ENCODE results near the gene EVI2A. TPM values are rescaled to one million over a fixed set of nuclear protein-coding genes. Genes with fewer than 3 reads are reported as not detected.
"Not testable (repeated sequence)": the region's sequence is repeated elsewhere in the genome, so short reads cannot be mapped to it uniquely, and the experiment has no call there.

EVI2A gene, protein sequence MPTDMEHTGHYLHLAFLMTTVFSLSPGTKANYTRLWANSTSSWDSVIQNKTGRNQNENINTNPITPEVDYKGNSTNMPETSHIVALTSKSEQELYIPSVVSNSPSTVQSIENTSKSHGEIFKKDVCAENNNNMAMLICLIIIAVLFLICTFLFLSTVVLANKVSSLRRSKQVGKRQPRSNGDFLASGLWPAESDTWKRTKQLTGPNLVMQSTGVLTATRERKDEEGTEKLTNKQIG
- 1 to 10 TPM; 1.3 to 1.7 (median 1.5) TPM for polyA plus RNA-seq (ENCODE audit: insufficient read length in 3 of 3)
- long read RNA-seq, donor 1 = 0 reads
- long read RNA-seq, donor 2, partial matches to known transcripts = 0 of 2 reads
- long read RNA-seq, donor 2, other reads (novel, unspliced or antisense) = 0 of 2 reads
- long read RNA-seq, donor 3 = 0 reads
- long read RNA-seq, donor 4, partial matches to known transcripts = 0 of 3 reads
- long read RNA-seq, donor 4, other reads (novel, unspliced or antisense) = 0 of 3 reads
- long read RNA-seq, donor 5 = 0 reads
- long read RNA-seq, donor 6, partial matches to known transcripts = 0 of 1 reads
- long read RNA-seq, donor 6, other reads (novel, unspliced or antisense) = 0 of 1 reads
- long read RNA-seq, donor 7, partial matches to known transcripts = 0 of 2 reads
- long read RNA-seq, donor 7, other reads (novel, unspliced or antisense) = 0 of 2 reads
- long read RNA-seq, donor 8, partial matches to known transcripts = 0 of 1 reads
- long read RNA-seq, donor 8, other reads (novel, unspliced or antisense) = 0 of 1 reads
- long read RNA-seq, donor 9, partial matches to known transcripts = 0 of 2 reads
- long read RNA-seq, donor 9, other reads (novel, unspliced or antisense) = 0 of 2 reads
- long read RNA-seq, donor 10, partial matches to known transcripts = 0 of 1 reads
- long read RNA-seq, donor 10, other reads (novel, unspliced or antisense) = 0 of 1 reads
- long read RNA-seq, donor 11 = 0 reads
- long read RNA-seq, donor 12, partial matches to known transcripts = 0 of 1 reads
- long read RNA-seq, donor 12, other reads (novel, unspliced or antisense) = 0 of 1 reads
- long read RNA-seq, donor 13, partial matches to known transcripts = 0 of 1 reads
- long read RNA-seq, donor 13, other reads (novel, unspliced or antisense) = 0 of 1 reads
- long read RNA-seq, donor 14 = 0 reads
- long read RNA-seq, donor 15 = 0 reads
- long read RNA-seq, donor 16, partial matches to known transcripts = 0 of 2 reads
- long read RNA-seq, donor 16, other reads (novel, unspliced or antisense) = 0 of 2 reads

DNA sequence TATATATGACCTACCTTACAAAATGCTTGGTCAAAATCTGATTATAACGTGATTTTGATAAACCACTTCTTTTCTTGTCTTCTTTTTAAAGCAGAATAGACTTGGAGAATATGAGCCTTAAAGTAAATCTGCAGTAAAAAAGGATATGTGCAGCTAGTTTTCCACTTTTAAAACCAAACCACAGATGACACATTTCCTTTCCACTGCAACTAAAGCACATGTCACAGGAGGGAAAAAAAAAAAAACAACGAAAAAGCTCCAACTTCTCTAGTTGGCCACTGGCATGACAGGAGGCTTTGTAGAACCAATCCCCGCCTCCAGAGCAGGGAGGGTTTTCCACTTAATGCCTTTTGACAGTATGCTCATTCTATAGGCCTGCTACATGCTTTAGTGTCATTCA is at the start of gene EVI2A:
TSS of gene EVI2A (minus strand) at position 142 of the 400 bp plus-strand sequence. CDS start 2,609 bp downstream, outside the sequence.
- DNase-seq = no peak

DNA sequence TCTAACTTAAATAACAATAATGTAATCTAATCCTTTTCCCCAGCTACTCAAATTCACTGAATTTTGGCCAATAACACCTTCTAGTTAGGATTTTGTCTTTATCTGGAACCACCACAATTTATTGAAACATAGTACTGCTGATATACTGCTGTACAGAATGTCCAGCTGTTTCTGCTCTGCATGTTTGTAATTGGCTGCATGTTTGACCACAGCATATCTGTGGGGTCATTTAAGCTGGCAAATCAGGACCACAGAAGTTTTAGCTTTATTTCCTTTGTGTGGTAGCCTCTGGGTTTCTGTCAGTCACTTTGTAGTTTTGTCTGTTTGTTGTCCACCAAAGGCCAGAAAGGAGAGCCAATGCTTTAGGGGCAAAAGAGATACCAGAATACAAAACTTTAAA is 47.8 kb upstream of the EVI2A start:
- DNase-seq = no peak

DNA sequence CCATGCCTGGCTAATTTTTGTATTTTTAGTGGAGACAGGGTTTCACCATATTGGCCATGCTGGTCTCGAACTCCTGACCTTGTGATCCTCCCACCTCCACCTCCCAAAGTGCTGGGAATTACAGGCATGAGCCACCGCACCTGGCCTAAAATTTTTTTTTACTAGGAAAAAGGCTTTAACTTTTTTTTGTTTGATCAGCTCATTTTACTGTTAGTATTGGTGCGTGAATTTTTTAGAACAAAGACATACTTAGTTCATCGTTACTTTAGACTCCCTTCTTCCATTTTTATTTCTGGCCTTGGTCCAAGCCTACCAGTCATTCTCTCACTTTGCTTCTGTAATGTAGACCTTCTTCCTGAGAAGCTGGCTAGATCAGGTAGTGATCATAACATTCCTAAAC is 44.7 kb upstream of the EVI2A start:
- DNase-seq = no peak

DNA sequence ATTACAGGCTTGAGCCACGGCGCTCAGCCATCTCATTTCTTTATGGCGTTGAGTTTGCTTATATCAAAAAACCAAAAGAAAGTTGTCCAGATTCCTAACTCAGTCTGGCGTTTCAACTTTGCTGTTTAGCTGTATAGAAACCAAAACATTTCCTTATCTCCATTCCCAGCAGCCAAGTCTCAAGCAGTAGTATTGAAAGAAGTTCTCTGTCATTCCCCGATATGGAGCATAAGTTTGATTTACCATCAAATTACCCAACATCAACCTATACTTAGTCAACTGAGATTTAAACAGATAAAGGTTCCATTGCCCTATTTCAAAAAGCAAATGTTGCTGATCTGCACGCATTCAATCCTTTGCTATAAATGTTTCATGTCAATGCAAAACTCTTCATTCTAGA is 42.6 kb upstream of the EVI2A start:
- DNase-seq = no peak

DNA sequence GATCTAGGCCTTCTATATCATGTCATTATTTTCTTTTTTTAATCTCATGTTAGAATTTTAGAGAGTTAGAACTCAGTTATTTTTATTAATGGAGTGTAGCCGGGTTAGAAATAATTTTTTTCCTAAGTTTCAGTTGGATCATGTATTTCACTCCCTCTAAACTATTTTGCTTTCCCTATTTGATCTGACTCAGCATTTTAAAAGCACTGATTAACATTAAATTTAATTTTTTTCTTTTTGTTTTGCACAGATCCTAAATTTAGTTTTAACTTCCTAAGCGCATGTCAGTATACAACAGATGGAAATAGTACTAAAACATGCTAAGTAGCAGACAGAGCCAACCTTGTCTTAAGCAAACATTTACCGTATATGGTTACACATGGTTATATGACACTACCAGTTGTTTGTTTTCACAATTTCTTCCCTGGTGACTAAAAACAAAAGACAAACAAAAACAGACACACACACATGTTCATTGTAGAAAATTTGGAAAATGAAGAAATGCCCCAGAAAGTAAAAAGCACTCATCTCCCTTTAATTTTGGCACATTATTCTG is 36.5 kb upstream of the EVI2A start:
- DNase-seq = no peak

DNA sequence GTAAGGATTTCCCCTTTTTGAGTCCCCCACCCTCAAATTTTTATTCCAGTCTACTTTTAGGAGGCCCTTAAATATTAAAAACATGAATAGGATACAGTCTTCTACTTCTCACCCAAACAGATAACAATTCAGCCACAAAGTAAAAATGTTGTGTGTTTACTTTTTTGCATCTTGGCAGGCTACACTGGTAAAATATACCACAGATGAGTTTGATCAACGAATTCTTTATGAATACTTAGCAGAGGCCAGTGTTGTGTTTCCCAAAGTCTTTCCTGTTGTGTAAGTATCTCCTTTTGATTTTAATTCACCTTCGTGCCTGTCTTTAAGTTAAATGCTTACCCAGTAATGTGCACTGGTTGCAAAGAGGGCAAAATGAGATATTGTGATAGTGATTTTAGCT is 35.7 kb upstream of the EVI2A start:
- no peak for DNase-seq

DNA sequence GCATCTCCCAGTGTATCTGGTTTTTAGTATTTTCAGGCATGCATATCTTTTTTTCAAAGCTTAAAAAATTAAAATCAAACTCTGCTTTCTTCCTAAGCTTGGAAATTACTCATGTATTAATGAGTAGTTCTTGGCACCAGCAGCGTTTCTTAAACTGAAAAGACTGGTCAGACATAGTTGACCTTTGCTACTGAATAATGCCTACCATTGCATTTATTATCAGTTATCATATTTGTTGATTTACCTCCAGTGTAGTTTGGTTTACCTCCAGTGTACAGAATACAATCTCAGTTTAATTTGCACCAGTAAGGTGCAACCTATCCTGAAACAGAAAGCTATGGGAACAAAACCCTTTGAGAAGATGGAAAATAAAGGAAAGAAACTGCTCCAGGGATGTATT is 34.5 kb upstream of the EVI2A start:
- no peak for DNase-seq

DNA sequence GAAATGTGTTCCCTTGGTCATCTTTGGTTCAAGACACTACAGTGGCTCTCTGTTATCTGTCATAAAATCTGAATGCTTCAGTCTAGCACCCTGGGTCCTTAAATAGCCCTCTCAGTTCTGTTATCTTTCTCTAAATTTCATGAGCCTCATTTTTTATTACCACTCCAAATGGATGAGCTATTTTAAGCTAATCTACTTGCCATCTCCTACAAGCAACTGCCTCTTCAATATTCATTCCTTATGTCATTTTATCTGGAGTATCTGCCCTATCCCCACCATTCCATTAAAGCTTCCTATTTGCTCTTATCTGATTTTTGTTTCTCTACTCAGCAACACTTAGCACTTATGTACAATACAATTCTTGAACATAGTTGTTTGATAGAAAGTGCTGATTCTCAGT is 28.0 kb upstream of the EVI2A start:
- no peak for DNase-seq

DNA sequence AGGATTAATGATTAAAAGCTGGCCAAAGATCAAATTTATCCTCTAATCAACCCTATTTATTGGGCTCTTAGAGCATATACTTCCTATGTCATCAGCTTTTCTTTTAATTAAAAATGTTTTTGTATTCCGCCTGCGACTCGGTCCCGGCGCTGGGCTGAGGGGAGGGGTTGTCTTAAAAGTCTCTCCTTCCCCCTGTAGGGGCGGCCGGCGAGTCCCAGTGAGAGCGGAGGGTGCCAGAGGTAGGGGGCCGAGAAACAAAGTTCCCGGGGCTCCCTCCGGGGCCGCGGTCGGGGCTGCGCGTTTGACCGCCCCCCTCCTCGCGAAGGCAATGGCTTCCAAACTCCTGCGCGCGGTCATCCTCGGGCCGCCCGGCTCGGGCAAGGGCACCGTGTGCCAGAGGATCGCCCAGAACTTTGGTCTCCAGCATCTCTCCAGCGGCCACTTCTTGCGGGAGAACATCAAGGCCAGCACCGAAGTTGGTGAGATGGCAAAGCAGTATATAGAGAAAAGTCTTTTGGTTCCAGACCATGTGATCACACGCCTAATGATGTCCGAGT is 23.8 kb upstream of the EVI2A start:
- DNase-seq = not testable (repeated sequence)

DNA sequence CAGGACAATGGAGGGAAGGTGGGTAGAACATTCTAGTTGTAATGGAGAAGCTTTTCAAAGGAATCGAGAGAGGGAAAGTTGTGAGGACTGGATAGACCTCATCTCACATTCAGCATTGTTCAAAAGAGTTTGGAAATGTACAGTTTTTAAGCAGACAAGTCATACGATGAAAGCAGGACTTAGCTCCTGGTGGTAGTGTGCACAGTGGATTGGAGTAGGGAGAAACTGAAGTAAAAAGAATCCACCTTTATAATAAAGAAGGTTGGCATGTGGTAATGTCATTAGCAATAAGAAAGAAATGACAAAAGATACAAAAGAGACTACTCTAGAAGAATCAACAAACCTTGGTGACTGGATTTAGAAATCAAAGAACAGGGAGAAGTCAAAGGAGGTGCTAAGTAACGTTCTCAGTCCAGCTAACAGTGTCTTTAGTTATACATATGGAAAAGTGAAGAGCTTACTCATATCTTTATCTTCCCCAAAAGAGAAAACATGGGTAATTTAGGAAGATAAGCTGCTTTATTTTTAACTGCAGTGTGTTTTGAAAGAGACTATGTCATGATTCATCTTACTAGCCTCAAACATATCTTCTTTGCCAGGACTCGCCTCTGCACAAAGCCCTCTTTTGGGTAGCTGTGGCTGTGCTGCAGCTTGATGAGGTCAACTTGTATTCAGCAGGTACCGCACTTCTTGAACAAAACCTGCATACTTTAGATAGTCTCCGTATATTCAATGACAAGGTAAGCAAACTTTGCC is 18.7 kb upstream of the EVI2A start:
- DNase-seq = no peak

DNA sequence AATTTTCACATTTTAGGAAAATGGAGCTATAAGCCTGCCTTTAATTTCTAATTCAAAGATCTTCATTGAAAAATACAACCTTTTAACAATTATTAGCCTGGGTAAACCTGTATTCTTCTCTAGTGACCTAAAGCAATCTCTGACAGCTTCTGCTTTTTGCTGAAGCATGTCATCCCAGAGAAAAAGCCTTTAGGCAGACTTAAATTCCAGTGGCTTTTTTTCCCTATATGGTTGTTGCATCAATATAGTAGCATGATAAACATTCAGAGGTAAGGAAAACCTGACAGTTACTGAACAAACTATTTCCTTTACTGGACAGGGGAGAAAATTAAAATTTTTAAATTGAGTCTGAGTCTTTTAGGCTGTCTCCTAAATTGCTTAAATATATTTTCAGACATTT is 7.8 kb upstream of the EVI2A start:
- DNase-seq = no peak

DNA sequence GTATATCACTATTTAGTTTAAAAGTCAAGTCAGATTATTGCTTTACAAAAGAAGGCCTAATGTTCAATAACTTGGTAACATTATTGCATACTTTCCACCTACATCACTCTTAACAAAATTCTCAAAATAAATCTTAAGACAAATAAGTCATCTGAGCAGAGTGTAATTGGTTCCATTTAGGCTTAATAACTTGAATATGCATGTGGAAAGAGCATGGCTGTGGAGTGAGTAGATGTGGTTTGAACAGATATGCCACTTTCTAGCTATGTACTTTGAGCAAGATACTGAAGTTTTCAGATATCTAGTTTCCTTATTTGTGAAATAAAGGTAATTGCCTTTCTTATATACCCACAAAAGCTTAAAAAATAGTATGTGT is 6.7 kb upstream of the EVI2A start:
- DNase-seq = no peak

DNA sequence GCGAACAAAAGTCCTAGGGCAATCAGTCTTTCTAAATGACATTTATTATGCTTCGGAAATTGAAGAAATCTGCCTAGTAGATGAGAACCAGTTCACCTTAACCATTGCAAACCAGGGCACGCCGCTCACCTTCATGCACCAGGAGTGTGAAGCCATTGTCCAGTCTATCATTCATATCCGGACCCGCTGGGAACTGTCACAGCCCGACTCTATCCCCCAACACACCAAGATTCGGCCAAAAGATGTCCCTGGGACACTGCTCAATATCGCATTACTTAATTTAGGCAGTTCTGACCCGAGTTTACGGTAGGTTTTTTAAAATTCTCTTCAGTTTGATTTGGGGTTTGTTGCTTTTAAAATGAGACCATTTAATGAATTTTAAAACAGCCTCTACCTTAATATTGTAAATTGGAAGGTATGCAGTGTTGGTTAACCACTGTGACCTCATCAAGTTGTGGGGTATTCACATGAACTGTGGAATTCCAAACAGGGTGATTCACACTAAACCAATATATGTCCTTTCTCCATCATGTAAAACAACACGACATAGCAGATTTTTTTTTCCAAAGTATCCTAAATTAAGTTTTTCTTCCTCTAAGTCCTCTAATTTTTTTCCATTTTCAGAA is 6.2 kb upstream of the EVI2A start:
- no peak for DNase-seq

DNA sequence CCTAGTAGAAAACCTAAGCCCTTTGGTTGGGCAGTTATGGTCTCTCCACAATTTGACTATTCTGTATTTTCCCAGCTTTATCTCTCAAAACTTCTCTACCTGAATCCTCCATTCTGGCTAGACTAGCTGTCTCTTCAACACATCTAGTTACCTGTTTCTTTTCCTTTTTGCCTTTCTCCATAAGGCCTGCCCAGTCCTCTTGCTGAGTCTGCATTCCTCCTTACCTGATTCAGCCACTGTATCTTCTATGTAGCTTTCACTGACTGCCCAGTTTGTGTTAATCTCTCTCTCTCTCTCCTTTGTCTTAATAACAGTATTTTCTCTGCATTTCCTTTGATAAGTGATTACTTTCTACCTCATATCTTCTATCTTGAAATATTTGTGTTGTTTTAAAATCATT is 2.1 kb upstream of the EVI2A start:
- no peak for DNase-seq

DNA sequence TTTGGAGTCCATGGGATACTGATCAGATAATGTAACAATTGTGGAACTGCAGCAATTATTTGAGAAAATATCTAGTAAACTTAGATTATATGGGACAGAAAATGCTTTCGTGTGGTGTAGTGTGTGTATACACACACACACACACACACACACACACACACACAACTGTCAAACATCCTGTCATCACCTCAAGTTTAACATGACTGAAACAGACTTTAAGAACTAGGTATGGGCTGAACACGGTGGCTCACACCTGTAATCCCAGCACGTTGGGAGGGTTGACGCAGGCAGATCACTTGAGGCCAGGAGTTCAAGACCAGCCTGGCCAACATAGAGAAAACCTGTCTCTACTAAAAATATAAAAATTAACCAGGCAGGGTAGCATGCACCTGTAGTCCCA is 544 bp upstream of the EVI2A start:
- DNase-seq = no peak

DNA sequence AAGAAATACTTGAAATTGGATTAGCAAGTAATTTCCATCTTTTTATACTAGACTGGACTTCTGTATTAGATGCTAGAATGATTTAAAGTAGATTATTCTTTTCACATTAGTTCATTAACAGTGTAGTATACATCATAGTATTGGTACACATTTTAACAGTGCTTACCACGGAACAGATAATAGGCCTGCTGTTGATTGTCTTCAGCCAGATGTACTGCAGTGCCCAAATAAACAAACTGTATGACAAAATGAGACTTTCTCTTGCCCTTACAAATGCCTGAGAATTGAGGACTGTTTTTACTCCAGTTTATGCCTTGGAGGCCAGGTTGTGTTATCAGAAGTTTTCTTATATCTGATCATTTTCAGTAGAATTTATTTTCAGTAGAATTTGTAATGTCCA is 631 bp downstream of the EVI2A start:
- DNase-seq = no peak

DNA sequence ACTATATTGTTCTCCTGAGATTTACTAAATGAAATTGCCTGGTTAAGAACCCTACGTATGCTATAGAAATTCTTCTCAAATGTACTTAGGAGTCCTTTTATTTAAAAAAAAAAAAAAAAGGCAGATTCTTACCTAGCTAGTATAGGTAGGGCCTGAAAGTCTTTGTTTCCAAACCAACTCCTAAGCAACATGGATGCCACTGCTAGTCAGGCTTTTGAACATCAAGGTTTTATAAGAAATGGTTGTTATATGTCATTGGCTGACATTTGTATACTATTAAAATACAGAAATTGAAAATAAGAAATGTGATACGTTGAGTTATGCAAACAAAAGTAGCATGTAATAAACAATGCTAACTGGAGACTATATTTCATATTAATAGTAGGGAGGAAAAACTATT is 1.2 kb downstream of the EVI2A start:
- no peak for DNase-seq

DNA sequence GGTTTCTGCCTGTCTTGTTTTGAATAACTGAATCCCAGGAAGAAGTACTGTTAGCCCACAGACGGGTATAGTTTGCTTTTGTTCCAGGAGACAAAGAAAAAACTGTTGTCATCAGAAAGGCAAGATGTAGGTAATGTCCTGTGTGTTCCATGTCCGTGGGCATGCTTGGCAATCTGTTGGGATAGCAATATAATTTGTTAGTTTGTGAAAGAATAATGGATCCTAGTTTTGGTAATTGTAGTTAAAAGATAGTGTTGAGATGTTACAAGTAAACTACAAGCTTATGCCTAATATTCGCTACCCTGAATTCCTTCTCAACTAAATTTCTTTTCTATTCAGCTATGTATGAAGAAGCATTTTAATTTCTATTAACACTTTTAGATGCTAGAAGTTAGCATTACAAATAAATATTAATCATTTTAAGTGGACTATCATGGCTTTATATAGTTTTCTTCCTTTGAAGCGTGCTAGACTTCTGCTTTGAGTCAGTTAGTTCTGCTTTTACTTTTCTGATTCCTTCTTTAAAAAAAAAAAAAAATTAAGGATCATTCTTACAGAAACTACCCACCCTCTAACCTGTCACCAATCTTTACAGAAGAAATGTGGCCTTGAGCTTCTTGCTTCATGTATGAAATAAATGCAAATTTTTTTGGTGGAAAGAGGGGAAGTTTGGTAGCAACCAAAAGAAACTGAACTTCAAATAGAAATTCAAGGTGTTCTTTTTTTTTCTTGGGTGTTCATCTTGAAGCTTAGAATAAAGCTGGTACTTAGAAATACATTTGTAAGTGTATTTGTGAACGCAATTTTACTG is 2.4 kb downstream of the EVI2A start:
- no peak for DNase-seq

DNA sequence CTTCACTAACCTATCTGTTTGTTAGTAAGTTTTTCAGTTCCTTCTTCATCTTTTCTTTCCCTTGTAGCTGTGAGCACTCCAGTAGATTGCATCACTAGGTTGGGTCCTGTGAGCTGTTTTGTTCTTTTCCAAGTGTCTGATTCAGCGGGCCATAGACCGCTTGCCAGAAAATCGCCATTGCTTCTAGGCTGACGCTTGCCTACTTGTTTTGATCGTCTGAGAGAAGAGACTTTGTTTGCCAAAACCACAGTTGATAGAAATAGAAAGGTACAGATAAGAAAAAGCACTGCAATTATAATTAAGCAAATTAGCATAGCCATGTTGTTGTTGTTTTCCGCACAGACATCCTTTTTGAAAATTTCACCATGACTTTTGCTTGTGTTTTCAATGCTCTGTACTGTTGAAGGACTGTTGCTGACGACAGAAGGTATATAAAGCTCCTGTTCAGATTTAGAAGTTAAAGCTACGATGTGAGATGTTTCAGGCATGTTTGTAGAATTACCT is 3.1 kb downstream of the EVI2A start:
- DNase-seq = no peak

DNA sequence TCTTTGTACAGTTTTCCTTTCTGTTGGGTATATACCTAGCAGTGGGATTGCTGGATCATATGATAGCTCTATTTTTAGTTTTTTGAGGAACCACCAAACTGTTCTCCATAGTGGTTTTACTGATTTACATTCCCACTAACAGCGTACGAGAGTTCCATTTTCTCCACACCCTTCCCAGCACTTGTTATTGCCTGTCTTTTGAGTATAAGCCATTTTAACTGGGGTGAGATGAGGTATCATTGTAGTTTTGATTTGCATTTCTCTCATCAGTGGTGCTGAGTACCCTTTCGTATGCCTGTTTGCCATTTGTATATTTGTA is 6.7 kb downstream of the EVI2A start:
- DNase-seq = no peak
